ENCODE data around the gene IQSEC1.

DNA sequence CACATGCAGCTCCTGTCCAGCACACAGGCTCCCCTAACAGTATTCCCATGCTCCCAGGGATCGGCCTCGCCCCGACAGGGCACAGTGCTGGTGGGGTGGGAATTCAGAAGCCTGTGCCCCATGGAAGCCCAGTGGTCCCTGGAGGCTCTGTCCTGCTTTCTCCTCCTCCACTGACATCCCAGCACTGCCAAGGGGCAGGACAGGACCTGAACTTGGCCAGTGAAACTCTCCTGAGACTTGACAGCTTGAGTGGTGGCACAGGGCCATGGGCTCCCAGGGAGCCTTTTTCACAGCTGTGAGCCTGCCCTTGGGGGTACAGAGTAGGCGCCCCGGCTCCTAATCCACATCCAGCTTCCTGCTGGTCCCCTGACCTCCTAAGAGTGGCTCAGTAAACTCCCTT is 38.4 kb downstream of the IQSEC1 start:
- TF ChIP-seq, protein P1, sequence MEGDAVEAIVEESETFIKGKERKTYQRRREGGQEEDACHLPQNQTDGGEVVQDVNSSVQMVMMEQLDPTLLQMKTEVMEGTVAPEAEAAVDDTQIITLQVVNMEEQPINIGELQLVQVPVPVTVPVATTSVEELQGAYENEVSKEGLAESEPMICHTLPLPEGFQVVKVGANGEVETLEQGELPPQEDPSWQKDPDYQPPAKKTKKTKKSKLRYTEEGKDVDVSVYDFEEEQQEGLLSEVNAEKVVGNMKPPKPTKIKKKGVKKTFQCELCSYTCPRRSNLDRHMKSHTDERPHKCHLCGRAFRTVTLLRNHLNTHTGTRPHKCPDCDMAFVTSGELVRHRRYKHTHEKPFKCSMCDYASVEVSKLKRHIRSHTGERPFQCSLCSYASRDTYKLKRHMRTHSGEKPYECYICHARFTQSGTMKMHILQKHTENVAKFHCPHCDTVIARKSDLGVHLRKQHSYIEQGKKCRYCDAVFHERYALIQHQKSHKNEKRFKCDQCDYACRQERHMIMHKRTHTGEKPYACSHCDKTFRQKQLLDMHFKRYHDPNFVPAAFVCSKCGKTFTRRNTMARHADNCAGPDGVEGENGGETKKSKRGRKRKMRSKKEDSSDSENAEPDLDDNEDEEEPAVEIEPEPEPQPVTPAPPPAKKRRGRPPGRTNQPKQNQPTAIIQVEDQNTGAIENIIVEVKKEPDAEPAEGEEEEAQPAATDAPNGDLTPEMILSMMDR (IDR thresholded peaks at IDR 0.05; ENCODE audit: poor library complexity): no peak
- no peak for TF ChIP-seq EZH2 (IDR thresholded peaks at IDR 0.05; ENCODE audit: borderline replicate concordance)
- no peak for TF ChIP-seq EZH2phosphoT487 (IDR thresholded peaks at IDR 0.05; ENCODE audit: low read depth, severe bottlenecking, unreplicated experiment)

All from hepatocyte (in vitro differentiated cells).